K562 (cell line): ENCODE data around the gene KIF3B. TPM values are rescaled to one million over a fixed set of nuclear protein-coding genes. Genes with fewer than 3 reads are reported as not detected.
A peak's percentile ranks its signal among the peaks of the same experiment; 100 is the strongest.

Experiments
- ATAC-seq: fragments of 200-7000 bp; cut with Tn5 transposase; 3 replicates; pipeline ENCODE4 v1.9.1; 2020; ENCODE audit warnings: moderate library complexity
- BruUV-seq: library from RNA; stranded (reverse); fragments of 400-500 nt; replicated peaks from 2 replicates; lab custom pipeline; 2021; lab: Mats Ljungman, UMichigan
- CTCF ChIA-PET: fragments of 300-600 bp; formaldehyde crosslinking; extraction: SDS; loops from one replicate; lab custom pipeline; 2021; ENCODE audit warnings: low intra/inter-chr PET ratio; lab: Yijun Ruan, JAX
- POLR2A ChIA-PET: fragments of 300-600, 350-650 bp; sonication (Branson Sonifier 250); formaldehyde crosslinking; extraction: SDS; loops from one replicate; lab custom pipeline; 2021; ENCODE audit warnings: antibody characterized with exemption, inconsistent platforms; lab: Yijun Ruan, JAX
- DNase-seq, 4 experiments: peaks; one replicate each; pipeline versions ENCODE4 v3.0.0 to v3.0.0-alpha.2; 2011 to 2018; ENCODE audit warnings: low spot score in 3 of 4, mixed read lengths in 3 of 4; ENCODE audit errors: extremely low read depth in 1 of 4
- FAIRE-seq: peaks from 2 replicates; lab custom pipeline; 2011; peaks lifted over from hg19 to GRCh38; lab: Jason Lieb, UNC
- H2AFZ ChIP-seq: 2 replicates; pipeline ENCODE4 v1.6.0; 2011; ENCODE audit warnings: low read depth, low read length, control low read depth, inconsistent platforms
- H3K27ac ChIP-seq: fragments of 200-600 bp; 3 replicates; pipeline ENCODE4 v1.8.0; 2011; ENCODE audit warnings: low read depth, mild to moderate bottlenecking, control low read depth, inconsistent platforms, low read length, moderate library complexity, mixed read lengths; ENCODE audit errors: extremely low read depth
- H3K27me3 ChIP-seq, 2 experiments: fragments of 300-600 bp in 1 of 2; 2 replicates in 1 of 2; 3 replicates in 1 of 2; pipeline versions ENCODE4 v1.6.0 to v1.8.0; 2011; ENCODE audit warnings: inconsistent platforms in 2 of 2, low read length in 2 of 2, mild to moderate bottlenecking in 1 of 2, mixed read lengths in 1 of 2, moderate library complexity in 1 of 2; ENCODE audit not compliant: control insufficient read depth in 2 of 2, insufficient read depth in 2 of 2
- H3K36me3 ChIP-seq: fragments of 300-600 bp; 3 replicates; pipeline ENCODE4 v1.8.0; 2011; ENCODE audit warnings: mild to moderate bottlenecking, low read length, inconsistent platforms; ENCODE audit not compliant: control insufficient read depth, insufficient read depth
- H3K4me1 ChIP-seq, 2 experiments: fragments of 200-600 bp in 1 of 2; replicated peaks in 1 of 2; 2 replicates in 1 of 2; 3 replicates in 1 of 2; pipeline versions ENCODE4 v1.5.1 to v1.8.0; 2011; ENCODE audit warnings: inconsistent platforms in 2 of 2, low read length in 2 of 2, mild to moderate bottlenecking in 1 of 2, mixed read lengths in 1 of 2, moderate library complexity in 1 of 2; ENCODE audit not compliant: control insufficient read depth in 2 of 2, insufficient read depth in 2 of 2
- H3K4me2 ChIP-seq: 2 replicates; pipeline ENCODE4 v1.6.1; 2011; ENCODE audit warnings: low read length, control low read depth, inconsistent platforms, mixed read lengths; ENCODE audit not compliant: insufficient read depth
- H3K4me3 ChIP-seq: fragments of 200-600 bp; sonication (generic), shearing (Covaris generic); 2 replicates; pipeline ENCODE4 v1.5.1; 2016; ENCODE audit warnings: control low read depth, inconsistent platforms
- H3K79me2 ChIP-seq: fragments of 200-600 bp; 3 replicates; pipeline ENCODE4 v1.8.0; 2011; ENCODE audit warnings: low read length, inconsistent platforms; ENCODE audit not compliant: control insufficient read depth, insufficient read depth
- H3K9ac ChIP-seq, 2 experiments: 2 replicates each; pipeline versions ENCODE4 v1.6.0 to v1.6.1; 2011; ENCODE audit warnings: low read depth in 2 of 2, low read length in 2 of 2, control low read depth in 1 of 2, inconsistent platforms in 1 of 2, mild to moderate bottlenecking in 1 of 2, mixed read lengths in 1 of 2; ENCODE audit not compliant: insufficient read depth in 1 of 2
- H3K9me1 ChIP-seq: one replicate; pipeline ENCODE4 v1.6.0; 2011; ENCODE audit warnings: inconsistent platforms, mild to moderate bottlenecking, low read length, moderate library complexity; ENCODE audit not compliant: control insufficient read depth, insufficient read depth
- H3K9me3 ChIP-seq: replicated peaks from 2 replicates; pipeline ENCODE4 v1.5.1; 2011; ENCODE audit warnings: low read depth, low read length, inconsistent platforms; ENCODE audit not compliant: control insufficient read depth, insufficient read depth
- H4K20me1 ChIP-seq: replicated peaks from 2 replicates; pipeline ENCODE4 v1.6.1; 2011; ENCODE audit warnings: low read length, inconsistent platforms, mixed read lengths; ENCODE audit not compliant: control insufficient read depth, insufficient read depth
- FOXM1 ChIP-seq, 2 experiments: fragments of 450-650 bp in 1 of 2; sonication (generic) in 1 of 2; formaldehyde crosslinking in 1 of 2; IDR thresholded peaks; 2 replicates each; pipeline versions ENCODE4 v1.6.1 to v1.9.0; 2017 to 2022; ENCODE audit warnings: low read depth in 2 of 2, mild to moderate bottlenecking in 2 of 2, missing genetic modification reagents in 1 of 2, moderate library complexity in 1 of 2
- HMGN3 ChIP-seq: IDR thresholded peaks from 2 replicates; pipeline ENCODE4 v1.6.1; 2011; ENCODE audit warnings: borderline replicate concordance, low read depth, mild to moderate bottlenecking, mixed read lengths, low read length; ENCODE audit not compliant: insufficient read length; ENCODE audit errors: extremely low read depth
- ZFP30 ChIP-seq: fragments of 250-450 bp; sonication (Bioruptor Pico); IDR thresholded peaks from 2 replicates; pipeline ENCODE4 v1.8.0; 2022; ENCODE audit warnings: moderate library complexity, mild to moderate bottlenecking, inconsistent platforms, borderline replicate concordance
- ZNF197 ChIP-seq: fragments of 200-800 bp; sonication (Bioruptor generic); IDR thresholded peaks from 2 replicates; pipeline ENCODE4 v1.6.1; 2016; ENCODE audit warnings: low read depth, missing genetic modification characterization, missing compliant biosample characterization
- ZNF740 ChIP-seq, 3 experiments: fragments of 200-800 bp in 1 of 3; sonication (Bioruptor generic) in 1 of 3; sonication (generic) in 1 of 3; formaldehyde crosslinking in 1 of 3; IDR thresholded peaks; 2 replicates each; pipeline versions ENCODE4 v1.6.1 to v1.8.0; 2016 to 2022; ENCODE audit warnings: mild to moderate bottlenecking in 2 of 3, missing compliant biosample characterization in 2 of 3, missing genetic modification characterization in 2 of 3, missing genetic modification reagents in 1 of 3
- WGBS: fragments of 100-300 bp; shearing (Covaris generic); methylation state at CpG from one replicate; pipeline ENCODE4 v1.1.6; 2016; ENCODE audit warnings: low coverage, mixed read lengths; ENCODE audit not compliant: insufficient coverage; ENCODE audit errors: missing lambda C conversion rate; 5-methylcytosine and 5-hydroxymethylcytosine counted together
- in situ Hi-C: fragments of 300-500 bp; cut with MboI; formaldehyde crosslinking; loops from 4 replicates; pipeline ENCODE4 v1.15.0; 2018; ENCODE audit warnings: inconsistent platforms, mixed read lengths
- intact Hi-C: fragments of 100-400 bp; cut with micrococcal nuclease; formaldehyde crosslinking; loops from 2 replicates; pipeline ENCODE4 v1.14.2; 2022
- polyA plus RNA-seq, 8 experiments: library from polyadenylated mRNA; depleted of rRNA in 4 of 8; stranded (reverse) in 5 of 8; unstranded in 3 of 8; fragments of >200 nt; fragmentation: Nextera tagmentation in 2 of 8; fragmentation: Illumina TruSeq in 1 of 8; extraction: Ambion mirVana in 2 of 8; extraction: Trizol in 1 of 8; gene quantifications; 2 replicates each; pipeline versions ENCODE4 v1.2.1 to v1.2.3, GENCODE V29; 2011 to 2014; ENCODE audit warnings: inconsistent platforms in 1 of 8, missing spikeins in 1 of 8
- total RNA-seq, 7 experiments: library from RNA; depleted of rRNA in 6 of 7; stranded (reverse); fragments of >200 nt in 6 of 7; fragmentation: Illumina TruSeq in 2 of 7; extraction: Trizol in 2 of 7; gene quantifications; 2 replicates each; pipeline versions ENCODE4 v1.2.1 to v1.2.3, GENCODE V29; 2011 to 2021; ENCODE audit warnings: low replicate concordance in 1 of 7
- TF ChIP-seq, protein P1 (sequence below), 2 experiments: fragments of 200-800 bp in 1 of 2; sonication (Bioruptor generic) in 1 of 2; sonication (generic) in 1 of 2; formaldehyde crosslinking in 1 of 2; IDR thresholded peaks in 1 of 2; conservative IDR thresholded peaks in 1 of 2; 2 replicates each; pipeline versions ENCODE4 v1.5.0 to v1.6.1; 2016 to 2020; ENCODE audit warnings: missing compliant biosample characterization in 1 of 2, missing genetic modification characterization in 1 of 2, missing genetic modification reagents in 1 of 2
- TF ChIP-seq, protein P2 (sequence below): fragments of 200-800 bp; sonication (Bioruptor generic); IDR thresholded peaks from 2 replicates; pipeline ENCODE4 v1.6.1; 2017; ENCODE audit warnings: missing genetic modification characterization, missing compliant biosample characterization

KIF3B gene
- total and polyA plus RNA-seq, 9 of the 15 experiments (the other 6 are each of a cell fraction or from before 2014, with no cell fraction given): 2.9 to 12.3 (median 8.6) TPM

DNA sequence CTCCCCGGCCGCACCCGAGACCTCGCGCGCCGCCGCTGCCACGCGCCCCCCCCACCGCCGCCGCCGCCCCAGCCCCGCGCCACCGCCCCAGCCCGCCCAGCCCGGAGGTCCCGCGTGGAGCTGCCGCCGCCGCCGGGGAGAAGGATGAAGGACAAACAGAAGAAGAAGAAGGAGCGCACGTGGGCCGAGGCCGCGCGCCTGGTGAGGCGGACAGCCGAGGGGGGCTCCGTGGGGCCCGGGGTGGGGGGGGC lies 81.1 kb downstream of the KIF3B start:
- Histone ChIP-seq H3K27ac (peak overlapping the region; percentile 99), H3K9me1 (no peaks in the 10 kb centered on the region), H2AFZ (no peak overlapping the region), H3K27me3 (no peaks in the 10 kb centered on the region), H3K4me1 (peaks cover 17 to 33% of the 10 kb centered on the region in 2 experiments), H3K79me2 (peaks cover 53% of the 10 kb centered on the region), H4K20me1 (peaks cover 25% of the 10 kb centered on the region), H3K4me2 (peak overlapping the region; percentile 99; the same call in 1 of the 2 replicates), H3K9ac (peak overlapping the region; percentile 94 to 98; a peak in 3 of 4 replicates), H3K9me3 (no peaks in the 10 kb centered on the region), H3K36me3 (peaks cover 19% of the 10 kb centered on the region; the same call in 2 of the 3 replicates), H3K4me3 (peak overlapping the region; percentile 96)
- intact Hi-C loops (loop anchor here (2.0 to 10.0 kb wide), 4 partner anchors 38 to 224 kb away; partner anchors contain the start of genes PLAGL2 and POFUT1), in situ Hi-C loops (no loop called here)
- WGBS: 0% methylated on average over 11 of the region's 35 CpGs
- ChIA-PET CTCF (interaction anchor here (0.7 kb wide), 1 partner anchor 9 kb away, joined by 3 read pairs; no protein-coding TSS in a partner anchor), POLR2A (interaction anchor here (0.6 to 2.2 kb wide), 11 partner anchors 9 to 148 kb away, joined by 3 to 16 read pairs (median 4); no protein-coding TSS in a partner anchor)
- TF ChIP-seq, protein P1, sequence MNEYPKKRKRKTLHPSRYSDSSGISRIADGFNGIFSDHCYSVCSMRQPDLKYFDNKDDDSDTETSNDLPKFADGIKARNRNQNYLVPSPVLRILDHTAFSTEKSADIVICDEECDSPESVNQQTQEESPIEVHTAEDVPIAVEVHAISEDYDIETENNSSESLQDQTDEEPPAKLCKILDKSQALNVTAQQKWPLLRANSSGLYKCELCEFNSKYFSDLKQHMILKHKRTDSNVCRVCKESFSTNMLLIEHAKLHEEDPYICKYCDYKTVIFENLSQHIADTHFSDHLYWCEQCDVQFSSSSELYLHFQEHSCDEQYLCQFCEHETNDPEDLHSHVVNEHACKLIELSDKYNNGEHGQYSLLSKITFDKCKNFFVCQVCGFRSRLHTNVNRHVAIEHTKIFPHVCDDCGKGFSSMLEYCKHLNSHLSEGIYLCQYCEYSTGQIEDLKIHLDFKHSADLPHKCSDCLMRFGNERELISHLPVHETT (CRISPR knock-in tag; conservative IDR thresholded peaks at IDR 0.05 in 1 of 2, IDR thresholded peaks at IDR 0.05 in 1 of 2): peak in 1 of 2 experiments; percentile 74; a peak in 1 of 4 replicates
- TF ChIP-seq, protein P2, sequence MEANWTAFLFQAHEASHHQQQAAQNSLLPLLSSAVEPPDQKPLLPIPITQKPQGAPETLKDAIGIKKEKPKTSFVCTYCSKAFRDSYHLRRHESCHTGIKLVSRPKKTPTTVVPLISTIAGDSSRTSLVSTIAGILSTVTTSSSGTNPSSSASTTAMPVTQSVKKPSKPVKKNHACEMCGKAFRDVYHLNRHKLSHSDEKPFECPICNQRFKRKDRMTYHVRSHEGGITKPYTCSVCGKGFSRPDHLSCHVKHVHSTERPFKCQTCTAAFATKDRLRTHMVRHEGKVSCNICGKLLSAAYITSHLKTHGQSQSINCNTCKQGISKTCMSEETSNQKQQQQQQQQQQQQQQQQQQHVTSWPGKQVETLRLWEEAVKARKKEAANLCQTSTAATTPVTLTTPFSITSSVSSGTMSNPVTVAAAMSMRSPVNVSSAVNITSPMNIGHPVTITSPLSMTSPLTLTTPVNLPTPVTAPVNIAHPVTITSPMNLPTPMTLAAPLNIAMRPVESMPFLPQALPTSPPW (CRISPR knock-in tag): peak; percentile 95
- TF ChIP-seq ZNF740 (CRISPR knock-in tag; IDR thresholded peaks at IDR 0.05) (no peak), ZNF740 (tag; IDR thresholded peaks at IDR 0.05) (peak in 1 of 2 experiments; percentile 100; a peak in 2 of 4 replicates), ZFP30 (no peak), FOXM1 (IDR thresholded peaks at IDR 0.05; ENCODE audit: low read depth) (no peak), FOXM1 (CRISPR knock-in tag; IDR thresholded peaks at IDR 0.05; ENCODE audit: low read depth) (no peak), ZNF197 (peak; percentile 59; the same call in 1 of the 2 replicates), HMGN3 (peak; percentile 53)
- no TSS peak for BruUV-seq
- ATAC-seq (no peak), FAIRE-seq (no peak), DNase-seq (no peak)
